HG02798 (cell line): ENCODE measurements around the gene STC2.
"Not testable (repeated sequence)": the region's sequence is repeated elsewhere in the genome, so short reads cannot be mapped to it uniquely, and the experiment has no call there.

ENCODE experiments used
- ATAC-seq: cut with Tn5 transposase; IDR thresholded peaks from one replicate; pipeline ENCODE4 v1.9.1; 2021; ENCODE audit warnings: mild to moderate bottlenecking; ENCODE audit not compliant: unreplicated experiment, poor library complexity

Gene STC2

GRCh38 chr5:173298213-173298926 lies 29.8 kb downstream of the STC2 start:
- ATAC-seq = no peak

- no peak for ATAC-seq
Measured at GRCh38 chr5:173297813-173298212, 30.4 kb downstream of the STC2 start.

GRCh38 chr5:173296737-173297676 lies 31.2 kb downstream of the STC2 start:
- ATAC-seq = no peak

GRCh38 chr5:173295796-173296195 lies 32.4 kb downstream of the STC2 start:
- ATAC-seq = no peak

- no peak for ATAC-seq
Measured at GRCh38 chr5:173294673-173295320, 33.4 kb downstream of the STC2 start.

- ATAC-seq = peak; percentile 68
Measured at GRCh38 chr5:173293817-173294672, 34.2 kb downstream of the STC2 start.

GRCh38 chr5:173291722-173292658 lies 36.2 kb downstream of the STC2 start:
- peak; percentile 67 for ATAC-seq

GRCh38 chr5:173290477-173291131 lies 37.6 kb downstream of the STC2 start:
- no peak for ATAC-seq

- ATAC-seq = no peak
Measured at GRCh38 chr5:173289372-173289771, 38.8 kb downstream of the STC2 start.

- no peak for ATAC-seq
Measured at GRCh38 chr5:173288632-173289031, 39.6 kb downstream of the STC2 start.

- no peak for ATAC-seq
Measured at GRCh38 chr5:173287086-173287485, 41.1 kb downstream of the STC2 start.

- ATAC-seq = not testable (repeated sequence)
Measured at GRCh38 chr5:173284343-173284958, 43.8 kb downstream of the STC2 start.

- peak; percentile 92 for ATAC-seq
Measured at GRCh38 chr5:173283318-173284288, 44.6 kb downstream of the STC2 start.

GRCh38 chr5:173282916-173283315 lies 45.3 kb downstream of the STC2 start:
- ATAC-seq = no peak

- no peak for ATAC-seq
Measured at GRCh38 chr5:173281910-173282309, 46.3 kb downstream of the STC2 start.

GRCh38 chr5:173279166-173279565 lies 49.0 kb downstream of the STC2 start:
- no peak for ATAC-seq

GRCh38 chr5:173278641-173279040 lies 49.6 kb downstream of the STC2 start:
- no peak for ATAC-seq
